NCI-H226 (cell line): ENCODE measurements around the gene NOC2L.

Experiments
- DNase-seq: peaks from one replicate; pipeline ENCODE4 v3.0.0-alpha.2; 2015

NOC2L gene

DNA sequence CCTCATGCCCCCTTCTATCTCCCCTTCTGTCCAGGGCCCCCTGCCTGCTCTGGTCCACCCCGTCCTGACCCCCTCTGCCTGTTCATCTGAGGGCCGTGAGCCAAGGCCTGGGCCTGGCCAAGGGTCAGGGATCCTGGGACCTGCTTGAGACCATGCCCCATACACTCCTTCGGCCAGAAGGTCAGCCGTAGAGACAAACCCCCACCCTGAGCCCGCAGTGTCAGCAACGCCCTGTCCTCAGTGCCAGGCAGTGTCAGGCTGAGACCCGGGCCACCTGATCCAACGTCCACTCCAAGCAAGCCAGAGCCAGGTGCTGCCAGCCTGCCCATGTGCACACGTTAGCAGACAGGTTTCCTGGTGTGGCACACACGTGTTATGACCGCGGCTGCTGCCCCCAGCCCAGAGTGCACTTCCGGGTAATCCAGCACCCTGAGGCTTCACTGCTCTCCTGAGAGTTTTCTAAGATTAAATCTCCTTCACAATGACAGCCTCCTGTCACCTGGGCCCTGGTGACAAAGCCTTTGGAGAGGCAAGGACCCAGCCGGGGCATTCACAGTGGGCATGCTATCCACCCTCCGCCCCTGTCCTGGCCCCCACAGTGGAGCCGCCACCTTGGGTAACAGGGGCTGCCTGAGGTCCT, 45.4 kb downstream of the NOC2L start:
- no peak for DNase-seq

DNA sequence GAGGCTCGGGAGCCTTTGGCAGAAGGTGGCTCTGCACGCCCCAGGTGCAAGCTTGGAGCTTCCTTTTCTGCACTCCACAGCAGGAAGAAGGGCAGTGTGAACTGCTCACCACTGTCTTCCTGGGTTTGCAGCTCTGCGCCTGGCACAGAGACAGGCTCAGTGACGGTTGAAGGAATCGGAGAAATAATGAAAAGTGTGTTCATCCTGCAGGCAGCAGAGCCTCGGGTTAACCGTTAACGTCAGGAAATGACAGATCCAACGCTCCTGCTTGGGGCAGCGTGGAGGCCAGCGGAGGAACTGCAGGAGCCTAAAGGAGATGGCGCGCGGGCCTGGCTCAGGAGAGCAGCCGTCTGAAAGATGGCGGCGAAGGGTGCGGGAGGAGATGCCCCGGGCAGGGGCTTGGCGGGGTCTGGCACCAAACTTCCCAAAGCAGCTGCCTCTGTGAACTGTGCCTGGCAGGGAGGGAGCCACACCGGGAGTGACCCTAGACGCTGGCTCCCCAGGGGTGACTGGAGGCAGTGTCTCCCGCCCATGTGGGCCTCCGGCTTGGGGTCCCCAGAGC, 46.2 kb downstream of the NOC2L start:
- no peak for DNase-seq

DNA sequence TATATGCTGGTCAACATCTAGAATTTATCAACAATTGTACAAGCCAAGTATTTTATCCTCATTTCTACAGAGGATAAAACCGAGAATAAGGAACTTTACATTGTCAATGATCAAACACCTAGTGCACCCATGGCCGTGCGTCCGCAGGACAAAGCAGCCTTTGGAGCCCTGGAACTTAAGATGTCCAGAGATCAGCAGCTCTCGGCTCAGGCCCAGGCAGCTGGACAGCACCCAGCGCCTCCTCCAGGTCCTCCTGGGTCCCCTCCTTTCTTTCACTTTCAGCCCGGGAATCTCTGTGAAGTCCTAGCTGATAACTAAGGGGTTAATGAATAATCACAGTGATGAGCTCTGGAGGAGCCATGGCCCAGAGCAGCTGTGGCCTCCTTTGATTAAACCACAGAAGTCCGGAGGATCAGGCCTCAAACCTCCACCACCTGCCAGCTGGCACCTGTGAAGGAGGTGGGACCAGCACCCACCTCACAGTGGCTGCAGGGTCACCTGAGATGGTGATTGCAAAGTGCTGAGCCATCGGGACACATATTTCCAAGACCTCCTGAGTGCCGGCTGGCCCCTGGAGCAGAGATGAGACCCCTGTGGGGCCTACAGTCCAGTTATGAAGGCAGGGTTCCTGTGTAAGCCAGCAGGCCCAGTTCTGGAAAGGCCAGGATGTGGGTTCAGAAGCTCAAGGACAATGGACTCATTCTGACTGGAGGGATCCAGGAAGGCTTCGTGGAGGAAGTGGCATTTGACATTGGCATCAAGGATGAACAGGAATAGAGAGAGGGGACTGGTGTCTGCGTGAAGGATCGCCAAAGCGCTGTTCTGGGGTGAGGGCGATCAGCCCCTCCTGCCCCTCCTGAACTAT, 46.9 kb downstream of the NOC2L start:
- no peak for DNase-seq

DNA sequence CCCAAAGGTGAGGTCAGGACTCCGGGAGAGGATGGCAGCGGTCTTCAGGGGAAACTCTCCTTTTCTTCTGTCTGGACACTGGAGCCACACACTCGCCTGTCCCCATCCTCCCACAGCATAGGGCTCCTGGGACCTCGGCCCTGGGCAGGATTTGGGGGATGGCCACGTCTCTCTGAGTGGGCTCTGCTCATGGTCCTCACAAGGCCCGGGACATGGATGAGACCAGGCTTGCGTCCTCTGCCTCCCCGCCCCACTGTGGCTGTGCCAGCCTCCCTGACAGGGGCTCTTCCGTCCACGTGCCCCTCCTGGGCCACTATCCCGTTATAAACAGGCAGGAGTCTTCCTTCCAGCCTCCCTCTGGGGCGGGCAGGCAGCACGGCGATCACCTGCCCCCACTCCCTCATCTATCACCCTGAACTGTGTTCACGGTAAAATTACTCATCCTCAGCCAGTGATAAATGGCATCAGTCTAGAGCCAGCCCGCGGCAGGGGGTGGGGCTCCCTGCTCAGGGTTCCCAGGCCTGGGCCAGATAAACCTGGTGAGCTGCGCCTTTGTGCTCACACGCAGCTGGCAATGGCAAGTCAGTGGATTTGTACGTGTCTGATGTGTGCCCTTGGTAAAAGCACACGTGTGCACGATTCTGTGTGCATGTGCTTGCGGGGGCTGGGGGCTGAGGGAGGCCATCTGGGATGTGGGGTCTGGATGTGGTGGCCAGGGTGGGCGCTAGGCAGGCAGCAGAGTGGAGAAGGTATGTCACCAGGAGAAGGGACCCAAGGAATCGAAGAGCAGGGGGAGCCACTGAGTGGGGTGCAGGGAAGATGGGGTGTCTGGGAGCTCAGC, 48.0 kb downstream of the NOC2L start:
- DNase-seq, result peak; percentile 89

DNA sequence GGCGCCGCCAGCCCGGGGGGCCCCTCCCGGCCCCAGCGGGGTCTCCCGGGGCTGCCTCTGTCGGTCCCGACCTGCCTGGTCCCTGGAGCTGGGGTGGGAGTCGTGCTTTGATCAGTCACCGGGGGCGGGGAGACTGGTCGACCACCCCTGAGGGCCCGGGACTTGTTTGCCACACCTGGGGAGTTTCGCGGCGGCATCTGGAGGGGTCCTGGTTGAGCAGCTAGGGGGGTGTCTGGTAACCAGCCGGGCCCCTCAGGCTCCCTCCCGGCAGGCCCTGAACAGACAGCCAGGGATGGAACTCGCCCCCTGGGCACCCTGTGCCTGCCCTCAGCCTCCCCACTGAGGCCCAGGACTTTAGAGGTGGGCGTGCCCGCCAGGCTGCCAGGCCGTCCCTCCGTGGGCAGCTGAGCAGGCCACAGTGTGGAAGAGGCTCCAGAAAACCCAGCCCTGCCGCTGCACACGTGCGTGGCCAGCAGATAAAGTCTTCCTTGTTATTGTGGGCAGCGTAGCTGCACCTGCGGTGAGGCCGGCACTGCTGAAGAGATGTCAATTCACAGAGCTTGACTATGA, 48.7 kb downstream of the NOC2L start:
- DNase-seq, result no peak

DNA sequence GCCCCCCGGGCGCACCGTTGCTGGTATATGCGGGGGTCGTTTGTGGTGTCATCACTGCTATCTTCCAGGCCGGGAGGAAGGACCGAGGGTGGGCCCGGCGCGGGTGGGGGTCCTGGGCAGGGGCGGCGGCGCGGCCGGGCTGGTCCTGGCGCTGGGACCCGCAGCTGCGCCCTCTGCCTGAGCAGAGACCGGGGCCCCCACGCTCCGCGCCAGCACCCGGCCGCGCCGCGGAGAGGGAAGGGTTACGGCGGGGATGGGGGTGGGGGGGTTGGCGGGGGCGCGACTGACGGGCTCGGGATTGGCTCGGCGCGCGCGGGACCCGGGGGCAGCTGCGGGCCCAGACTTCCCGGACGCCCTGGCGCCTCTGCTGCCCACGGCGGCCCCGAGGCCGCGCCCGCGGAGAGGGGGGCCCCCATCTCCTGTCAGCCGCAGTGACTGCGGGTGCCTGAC, 49.2 kb downstream of the NOC2L start:
- no peak for DNase-seq

DNA sequence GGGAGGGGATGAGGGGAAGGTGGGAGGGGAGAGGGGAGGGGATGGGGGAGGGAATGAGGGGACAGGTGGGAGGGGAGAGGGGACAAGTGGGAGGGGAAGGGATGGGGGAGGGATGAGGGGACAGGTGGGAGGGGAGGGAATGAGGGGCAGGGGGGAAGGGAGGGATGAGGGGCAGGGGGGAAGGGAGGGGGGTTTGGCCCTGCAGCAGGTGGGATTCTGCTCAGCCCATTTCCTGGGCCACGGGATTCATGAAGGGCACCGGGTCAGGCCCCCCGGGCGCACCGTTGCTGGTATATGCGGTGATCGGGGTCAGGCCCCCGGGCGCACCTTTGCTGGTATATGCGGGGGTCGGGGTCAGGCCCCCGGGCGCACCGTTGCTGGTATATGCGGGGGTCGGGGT, 50.4 kb downstream of the NOC2L start:
- DNase-seq, result no peak

DNA sequence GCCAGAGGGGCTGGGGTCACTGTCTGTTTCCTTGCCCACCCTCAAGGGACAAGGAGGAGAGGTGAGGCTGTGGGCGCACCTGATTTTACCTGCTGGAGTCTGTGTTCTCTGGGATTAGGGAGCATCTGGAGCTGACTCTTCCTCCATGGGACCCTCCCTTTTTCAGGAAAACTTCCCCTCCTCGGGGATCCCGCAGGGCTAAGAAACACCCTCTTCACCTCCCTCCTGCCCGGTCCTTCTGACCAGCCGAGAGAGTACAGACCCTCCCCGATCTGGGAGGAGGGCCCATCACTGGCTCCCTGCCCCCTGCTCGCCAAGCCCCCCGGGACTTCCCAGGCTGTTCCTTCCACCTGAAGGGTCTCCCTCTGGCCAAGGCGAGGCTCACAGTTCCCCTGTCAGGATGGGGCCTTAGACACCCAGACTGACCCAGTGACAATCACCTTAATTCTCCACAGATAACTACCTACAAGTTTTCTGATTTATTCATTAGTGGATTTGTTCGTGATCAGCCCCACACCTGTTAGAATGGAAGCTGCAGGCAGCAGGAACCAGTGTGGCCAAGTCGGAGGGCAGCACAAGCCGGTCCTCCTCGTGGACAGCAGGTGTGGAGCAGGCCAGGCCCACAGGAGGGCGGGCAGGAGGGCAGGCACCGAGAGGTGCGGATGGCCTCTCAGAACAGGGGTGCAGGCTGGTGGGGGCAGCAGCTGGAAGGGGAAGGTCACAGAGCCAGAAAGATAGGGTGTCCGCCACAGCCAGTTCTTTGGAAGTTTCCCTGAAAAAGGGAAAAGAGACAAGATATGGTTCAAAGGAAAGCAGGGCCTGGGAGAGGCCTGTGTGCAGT, 51.2 kb downstream of the NOC2L start:
- no peak for DNase-seq

DNA sequence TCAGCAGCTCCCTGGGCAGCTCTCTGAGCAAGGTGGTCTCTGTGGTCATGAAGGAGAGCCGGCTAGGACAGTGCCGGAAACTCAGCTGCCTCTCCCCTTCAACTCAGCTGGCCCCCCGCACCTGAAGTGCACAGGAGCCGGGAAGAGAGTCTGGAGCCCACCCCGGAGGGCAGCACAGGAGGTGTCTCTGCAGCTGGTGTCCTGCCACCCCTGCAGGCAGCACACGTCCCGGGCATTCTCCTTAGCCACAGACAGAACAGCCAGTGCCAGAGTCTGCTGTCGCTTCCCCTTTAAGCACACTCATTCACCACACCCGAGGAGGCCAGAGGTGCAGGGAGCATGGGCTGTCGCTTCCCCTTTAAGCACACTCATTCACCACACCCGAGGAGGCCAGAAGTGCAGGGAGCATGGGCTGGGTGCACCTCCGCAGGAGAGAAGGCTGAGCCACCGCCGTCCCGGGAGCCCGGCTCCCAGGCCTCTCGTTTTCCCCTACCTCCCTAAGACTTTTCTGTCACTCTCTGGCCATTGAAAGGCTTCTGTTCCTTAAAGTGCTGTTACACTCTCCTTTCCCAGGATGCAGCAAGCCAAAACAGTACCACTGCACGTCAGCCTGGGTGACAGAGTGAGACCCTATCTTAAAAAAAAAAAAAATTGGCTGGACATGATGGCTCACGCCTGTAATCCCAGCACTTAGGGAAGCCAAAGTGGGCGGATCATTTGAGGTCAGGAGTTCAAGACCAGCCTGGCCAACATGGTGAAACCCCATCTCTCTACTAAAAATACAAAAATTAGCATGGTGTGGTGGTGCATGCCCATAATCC, 52.2 kb downstream of the NOC2L start:
- DNase-seq, result peak; percentile 65

DNA sequence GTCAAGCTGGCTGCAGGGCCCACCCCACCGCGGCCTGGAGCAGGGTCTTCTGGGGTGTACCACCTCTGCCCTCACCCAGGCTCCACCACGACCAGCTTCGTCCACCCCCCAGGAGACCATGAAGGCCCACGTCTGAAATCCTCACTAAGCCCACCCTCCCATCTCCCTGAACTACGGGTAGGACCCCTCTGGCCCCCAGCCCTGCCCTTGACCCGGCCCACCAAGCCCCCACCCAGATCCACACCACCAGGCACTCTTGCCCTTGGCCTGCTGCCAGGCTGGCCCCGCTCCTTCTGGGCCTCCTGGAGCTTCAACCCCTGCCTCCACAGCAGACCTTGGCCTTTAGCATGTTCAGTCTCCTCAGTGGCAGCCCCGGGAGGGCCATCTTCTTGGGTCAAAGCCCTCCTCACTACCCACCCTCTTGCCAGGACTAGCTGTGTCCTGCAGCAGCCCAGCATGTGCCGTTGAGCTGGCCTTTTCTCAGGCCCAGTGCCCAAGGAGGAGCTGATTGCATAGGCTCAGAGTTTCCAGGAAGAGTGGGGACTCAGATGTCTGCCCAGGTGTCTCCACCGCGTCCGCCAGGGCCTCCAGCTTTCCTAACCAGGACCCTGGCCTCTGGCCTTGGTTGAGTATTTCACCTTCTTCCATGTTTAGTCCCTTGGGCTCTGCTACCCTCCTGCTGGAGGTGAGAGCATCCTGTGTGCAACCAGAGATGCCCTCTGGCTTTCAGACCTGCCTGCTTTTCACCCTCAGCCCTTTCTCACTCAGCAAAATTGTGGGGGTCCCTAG, 53.1 kb downstream of the NOC2L start:
- DNase-seq, result no peak

DNA sequence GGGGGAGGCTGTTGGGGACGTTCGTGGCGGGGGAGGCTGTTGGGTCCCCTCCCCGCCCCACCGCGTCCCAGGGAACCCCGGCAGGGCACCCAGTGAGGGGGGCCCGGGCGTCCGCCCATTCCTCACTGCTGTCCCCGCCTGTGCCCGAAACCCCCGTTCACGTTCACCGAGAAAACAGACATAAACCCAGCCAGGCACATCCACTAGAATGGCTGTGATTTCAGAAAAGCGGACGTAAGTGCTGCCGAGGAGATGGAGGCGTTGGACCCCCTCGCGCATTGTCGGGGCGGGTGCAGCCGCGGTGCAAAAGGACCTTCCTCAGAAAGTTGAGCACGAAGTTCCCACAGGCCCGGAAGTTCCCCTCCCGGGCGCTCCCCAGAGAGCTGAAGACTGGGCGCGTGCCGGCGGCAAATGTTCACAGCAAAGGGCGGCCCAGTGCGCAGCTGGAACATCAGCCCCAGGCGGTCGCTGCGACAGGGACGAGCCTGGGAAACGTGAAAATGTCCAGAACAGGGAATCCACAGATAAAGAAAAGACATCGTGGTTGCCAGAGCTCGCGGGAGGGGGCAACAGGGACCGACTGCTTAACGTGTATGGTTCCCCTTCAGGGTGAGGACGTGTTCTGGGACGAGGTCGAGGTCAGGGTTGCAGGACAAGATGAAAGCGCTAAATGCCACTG, 53.8 kb downstream of the NOC2L start:
- DNase-seq, result no peak

DNA sequence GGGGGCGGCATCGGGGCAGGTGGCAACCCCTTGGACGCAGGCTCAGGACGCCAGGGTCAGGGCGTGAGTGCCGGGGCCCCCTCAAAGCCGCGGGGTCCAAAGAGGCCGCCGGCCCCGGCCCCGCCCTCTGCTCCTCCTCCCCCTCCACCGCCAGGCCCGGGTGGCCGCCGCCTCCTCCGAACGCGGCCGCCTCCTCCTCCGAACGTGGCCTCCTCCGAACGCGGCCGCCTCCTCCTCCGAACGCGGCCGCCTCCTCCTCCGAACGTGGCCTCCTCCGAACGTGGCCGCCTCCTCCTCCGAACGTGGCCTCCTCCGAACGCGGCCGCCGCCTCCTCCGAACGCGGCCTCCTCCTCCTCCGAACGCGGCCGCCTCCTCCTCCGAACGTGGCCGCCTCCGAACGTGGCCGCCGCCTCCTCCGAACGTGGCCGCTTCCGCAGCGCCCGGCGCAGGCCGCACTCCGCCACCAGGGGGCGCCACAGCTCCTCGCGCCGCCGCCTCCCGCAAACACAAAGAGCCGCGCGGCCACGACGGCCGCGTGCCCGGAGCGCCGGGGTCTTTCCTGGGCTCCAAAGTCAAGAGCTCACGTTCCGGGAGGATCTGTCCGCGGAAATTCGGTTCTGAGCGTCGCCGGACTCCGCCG, 54.6 kb downstream of the NOC2L start:
- DNase-seq, result peak; percentile 84

DNA sequence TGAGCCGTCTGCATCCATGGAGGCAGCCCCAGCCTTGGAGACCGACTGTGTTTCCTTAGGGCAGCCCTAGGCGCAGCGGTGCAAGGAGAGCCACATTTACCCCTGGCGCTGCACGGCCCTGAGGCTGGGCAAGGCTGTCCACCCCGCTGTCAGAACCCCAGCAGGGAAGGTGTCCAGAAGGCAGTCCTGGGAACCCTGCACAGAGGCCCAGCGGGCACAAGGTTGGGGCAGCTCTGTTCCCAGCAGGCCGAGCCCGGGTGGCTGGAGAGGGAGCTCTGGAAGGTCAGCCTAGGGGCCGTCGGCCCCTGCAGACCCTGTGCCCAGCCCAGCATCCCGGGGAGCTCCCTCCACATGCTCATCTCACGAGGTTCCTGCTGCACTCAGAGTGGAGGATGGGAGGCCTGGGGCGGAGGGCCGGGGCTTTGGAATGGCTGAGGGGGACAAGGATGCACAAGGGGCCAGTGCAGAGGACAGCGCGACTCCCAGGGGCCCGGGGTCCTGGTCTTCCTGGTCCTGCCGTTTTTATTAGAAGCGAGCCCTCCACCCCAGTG, 55.3 kb downstream of the NOC2L start:
- DNase-seq, result no peak

DNA sequence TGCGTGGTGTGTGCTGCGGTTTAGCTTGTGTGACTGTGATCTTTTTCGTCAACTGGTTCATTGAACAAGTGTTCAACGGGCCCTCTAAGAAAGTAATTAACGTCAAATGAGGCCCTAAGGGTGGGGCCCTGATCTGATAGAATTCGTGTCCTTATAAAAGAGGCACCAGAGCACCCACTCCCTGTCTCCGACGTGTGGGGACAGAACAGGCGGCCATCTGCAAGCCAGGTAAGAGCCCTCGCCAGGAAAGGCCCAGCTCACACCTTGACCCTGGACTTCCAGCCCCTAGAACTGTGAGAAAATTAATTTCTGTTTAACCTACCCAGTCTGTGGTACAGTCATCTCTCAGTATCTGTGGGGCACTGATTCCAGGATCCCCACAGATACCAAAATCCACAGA, 55.8 kb downstream of the NOC2L start:
- no peak for DNase-seq

DNA sequence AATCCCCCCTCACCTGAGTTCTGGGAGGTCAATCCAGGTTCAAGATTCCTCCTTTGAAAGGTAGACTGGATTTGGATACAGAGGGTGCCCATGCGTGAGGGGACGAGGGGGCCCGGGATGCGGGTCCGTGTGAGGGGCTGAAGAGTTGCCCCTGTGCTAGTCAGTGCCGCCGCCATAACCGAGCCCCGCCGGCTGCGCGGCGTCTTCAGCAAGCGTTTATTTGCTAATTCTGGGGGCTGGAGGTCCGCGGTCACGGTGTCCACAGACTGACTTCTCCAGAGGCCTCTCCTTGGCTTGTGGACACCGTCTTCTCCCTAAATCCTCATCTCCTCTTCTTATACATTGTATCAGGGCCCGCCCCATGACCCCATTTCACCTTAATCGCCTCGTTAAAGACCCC, 56.3 kb downstream of the NOC2L start:
- no peak for DNase-seq

DNA sequence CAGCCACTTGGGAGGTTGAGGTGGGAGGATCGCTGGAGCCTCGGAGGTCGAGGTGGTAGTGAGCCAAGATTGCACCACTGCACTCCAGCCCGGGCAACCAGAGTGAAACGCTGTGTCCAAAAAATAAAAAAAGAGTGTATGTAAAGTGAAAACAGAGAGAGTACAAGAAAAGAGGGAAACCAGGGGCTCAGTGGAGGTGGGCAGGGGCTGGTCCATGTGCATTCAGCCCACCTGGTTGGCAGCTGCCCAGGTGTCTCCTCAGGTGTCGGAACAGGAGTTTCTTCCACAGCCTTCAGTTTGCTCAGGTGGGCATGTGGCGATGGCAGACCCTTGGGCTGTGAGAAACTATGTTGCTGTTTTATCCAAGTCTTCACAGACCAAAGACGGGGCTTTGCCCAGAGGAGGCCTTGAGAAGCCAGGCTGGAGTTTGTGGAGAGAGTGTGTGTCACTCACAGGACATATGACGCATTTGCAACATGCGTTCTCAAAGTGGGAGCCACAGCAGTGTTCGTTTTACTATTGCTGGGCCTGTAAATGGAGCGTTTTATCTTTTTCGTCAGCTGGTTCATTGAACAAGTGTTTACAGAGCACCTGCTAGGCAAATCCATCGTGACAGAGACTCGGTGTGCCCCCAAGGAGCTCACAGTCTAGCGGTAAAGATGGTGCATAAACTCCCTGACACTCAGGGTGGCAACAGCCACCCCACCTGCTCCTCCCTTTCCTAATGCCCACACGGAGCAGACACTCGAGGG, 57.8 kb downstream of the NOC2L start:
- DNase-seq, result no peak

DNA sequence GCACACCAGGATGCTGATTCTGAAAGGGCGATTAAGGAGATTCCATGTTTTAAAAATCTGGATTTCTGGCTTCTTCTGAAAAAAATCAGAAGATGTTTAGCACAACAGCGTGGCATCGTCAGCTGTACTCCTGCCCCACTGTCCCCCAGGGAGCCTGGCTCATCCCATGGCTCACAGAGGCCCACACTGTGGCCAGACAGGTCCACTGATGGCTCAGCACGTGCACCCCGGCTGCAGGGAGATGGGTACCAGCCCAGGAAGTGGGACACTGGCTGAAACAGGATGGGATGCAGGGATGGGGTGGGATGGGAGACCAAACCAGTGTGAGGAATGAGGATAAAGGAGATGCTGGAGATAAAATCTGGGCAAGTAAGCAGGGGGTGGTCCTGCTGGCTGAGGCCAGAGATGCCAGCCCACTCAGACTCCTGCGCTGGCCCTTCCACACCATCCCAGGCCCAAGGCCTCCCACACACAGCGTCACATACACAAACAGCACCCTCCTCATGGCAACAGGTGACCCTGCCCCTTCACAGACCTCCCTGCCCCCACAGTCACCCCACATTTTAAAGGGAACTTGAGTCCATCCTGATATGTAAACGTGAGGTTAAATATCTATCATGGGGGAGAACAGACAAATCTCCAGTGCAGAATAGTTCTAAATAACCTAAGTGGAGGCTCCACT, 59.3 kb downstream of the NOC2L start:
- DNase-seq, result no peak
